Cerebellar cortex (tissue), 1 donor: ENCODE measurements around the gene SLC18A3.

Experiments
- DNase-seq: peaks from one replicate; pipeline ENCODE4 v3.0.0-alpha.2; 2015; ENCODE audit warnings: low spot score

SLC18A3 gene

DNA sequence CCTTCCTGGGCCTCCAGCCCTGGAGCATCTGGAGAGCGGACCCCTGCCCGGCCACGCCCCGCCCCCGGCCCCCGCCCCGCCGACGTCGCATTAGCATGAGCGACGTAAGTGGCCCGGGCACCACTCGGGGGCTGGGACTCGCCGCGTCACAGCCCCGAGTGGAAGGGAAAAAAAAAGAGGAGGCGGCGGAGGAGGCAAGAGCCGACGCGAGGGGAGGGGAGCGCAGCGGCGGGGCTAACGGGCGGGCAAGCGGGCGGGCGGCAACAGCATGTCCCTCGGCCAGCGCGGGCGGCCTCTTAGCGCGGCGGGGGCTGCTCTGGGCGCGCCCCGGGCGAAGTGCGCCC, at the start of gene SLC18A3:
Gene SLC18A3 (plus strand): TSS at position 197 of the 344 bp plus-strand sequence. CDS start 431 bp downstream, outside the sequence.
- no peak for DNase-seq

DNA sequence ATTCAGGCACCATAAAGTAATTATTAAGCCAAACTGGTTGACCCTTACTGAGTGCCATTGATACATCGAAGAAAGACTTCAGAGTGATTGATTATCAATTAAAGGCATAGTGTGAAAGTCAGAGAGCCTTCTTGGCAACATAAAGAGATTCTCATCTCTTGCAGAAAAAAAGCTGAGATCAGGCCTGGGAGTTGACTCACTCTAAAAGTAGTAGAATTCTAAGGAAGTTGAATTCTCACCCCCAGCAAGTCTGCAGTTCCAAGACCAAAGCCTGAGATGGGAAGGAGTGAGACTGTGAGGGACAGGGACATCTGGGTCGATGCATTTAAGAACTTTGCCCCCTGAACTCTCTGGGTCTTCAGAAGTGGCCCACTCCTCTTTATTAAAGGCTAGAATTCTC, 49.6 kb upstream of the SLC18A3 start:
- DNase-seq, result no peak

- no peak for DNase-seq
Measured at GRCh38 chr10:49562893-49563292, 47.2 kb upstream of the SLC18A3 start.

- DNase-seq, result no peak
Measured at GRCh38 chr10:49564461-49565009, 45.6 kb upstream of the SLC18A3 start.

DNA sequence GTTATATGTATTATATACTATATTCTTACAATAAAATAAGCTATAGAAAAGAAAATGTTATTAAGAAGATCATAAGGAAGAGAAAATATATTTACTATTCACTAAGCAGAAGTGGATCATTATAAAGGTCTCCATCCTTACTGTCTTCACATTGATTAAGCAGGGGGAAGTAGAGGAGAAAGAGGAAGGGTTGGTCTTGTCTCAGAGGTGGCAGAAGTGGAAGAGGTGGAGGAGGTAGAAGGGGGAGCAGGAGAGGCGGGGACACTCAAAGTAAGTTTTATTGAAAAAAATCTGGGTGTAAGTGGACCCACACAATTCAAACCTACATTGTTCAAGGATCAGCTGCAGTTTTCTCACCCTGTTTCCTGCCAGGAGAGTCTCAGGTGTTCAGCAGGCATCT, 42.3 kb upstream of the SLC18A3 start:
- DNase-seq, result no peak

DNA sequence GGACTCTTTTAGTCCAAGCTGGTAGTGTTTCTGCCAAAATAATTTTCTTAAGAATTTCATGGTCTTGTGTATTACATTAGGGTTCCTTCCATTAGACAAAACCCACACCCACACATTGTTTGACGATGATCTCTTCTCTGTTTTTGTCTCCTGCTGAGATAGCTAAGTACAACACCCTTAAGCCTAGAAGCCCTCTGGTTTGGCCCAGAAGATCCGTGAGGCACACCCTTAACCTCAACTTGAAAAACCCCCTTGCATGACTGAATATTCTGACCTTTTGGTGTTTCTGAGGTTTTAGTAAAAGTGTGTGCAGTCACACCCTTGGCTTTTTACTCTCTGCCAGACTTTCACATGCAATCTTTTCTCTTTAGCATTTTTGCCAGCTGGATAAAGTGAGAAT, 41.9 kb upstream of the SLC18A3 start:
- no peak for DNase-seq

DNA sequence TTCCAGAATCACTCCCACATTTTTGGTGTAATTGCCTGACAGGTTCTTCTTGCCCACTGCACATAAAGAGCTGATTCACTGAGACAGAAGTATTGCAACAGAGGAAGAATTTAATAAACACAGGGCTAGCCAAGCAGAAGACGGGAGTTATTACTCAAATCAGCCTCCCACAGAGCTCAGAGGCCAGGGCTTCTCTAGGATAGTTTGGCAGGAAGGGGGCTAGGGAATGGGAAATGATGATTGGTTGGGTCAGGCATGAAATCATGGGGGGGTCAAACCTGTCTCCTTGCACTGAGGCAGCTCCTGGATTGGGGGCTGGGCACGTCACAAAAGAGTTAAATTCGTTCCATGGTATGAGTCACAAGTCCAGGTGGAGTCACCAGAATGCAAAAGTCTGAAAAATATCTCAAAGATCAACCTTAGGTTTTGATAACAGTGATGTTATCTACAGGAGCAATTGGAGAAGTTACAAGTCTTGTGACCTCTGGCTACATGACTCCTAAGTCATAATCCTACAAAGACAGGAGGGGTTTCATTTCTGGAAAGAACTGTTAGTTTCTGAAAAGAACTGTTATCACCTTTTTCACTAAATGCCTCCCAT, 41.0 kb upstream of the SLC18A3 start:
- no peak for DNase-seq

- no peak for DNase-seq
Measured at GRCh38 chr10:49571388-49571787, 38.7 kb upstream of the SLC18A3 start.

- DNase-seq, result no peak
Measured at GRCh38 chr10:49572594-49573114, 37.5 kb upstream of the SLC18A3 start.

DNA sequence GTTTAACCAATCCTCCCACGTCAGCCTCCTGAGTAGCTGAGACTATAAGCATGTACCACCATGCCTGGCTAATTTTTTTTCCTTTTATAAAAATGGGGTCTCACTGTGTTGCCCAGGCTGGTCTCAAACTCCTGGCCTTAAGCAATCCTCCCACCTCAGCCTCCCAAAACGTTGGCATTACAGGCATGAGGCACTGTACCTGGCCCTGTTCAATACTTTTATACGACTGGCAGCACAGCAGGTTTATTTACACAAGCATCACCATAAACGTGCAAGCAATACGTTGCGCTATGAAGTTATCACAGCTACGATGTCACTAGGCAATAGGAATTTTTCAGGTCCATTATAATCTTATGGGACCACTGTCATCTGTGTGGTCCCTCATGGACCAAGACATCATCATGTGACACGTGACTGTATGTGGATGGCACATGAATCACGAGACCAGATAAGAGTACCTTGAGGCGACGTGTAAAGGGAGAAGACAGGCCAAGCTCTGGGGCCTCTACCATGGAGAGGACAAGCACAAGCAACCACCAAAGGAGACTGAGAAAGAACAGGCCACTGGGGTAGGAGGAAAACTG, 34.5 kb upstream of the SLC18A3 start:
- DNase-seq, result no peak

GRCh38 chr10:49577182-49577925, 32.8 kb upstream of the SLC18A3 start:
- no peak for DNase-seq

- no peak for DNase-seq
Measured at GRCh38 chr10:49578392-49578791, 31.7 kb upstream of the SLC18A3 start.

DNA sequence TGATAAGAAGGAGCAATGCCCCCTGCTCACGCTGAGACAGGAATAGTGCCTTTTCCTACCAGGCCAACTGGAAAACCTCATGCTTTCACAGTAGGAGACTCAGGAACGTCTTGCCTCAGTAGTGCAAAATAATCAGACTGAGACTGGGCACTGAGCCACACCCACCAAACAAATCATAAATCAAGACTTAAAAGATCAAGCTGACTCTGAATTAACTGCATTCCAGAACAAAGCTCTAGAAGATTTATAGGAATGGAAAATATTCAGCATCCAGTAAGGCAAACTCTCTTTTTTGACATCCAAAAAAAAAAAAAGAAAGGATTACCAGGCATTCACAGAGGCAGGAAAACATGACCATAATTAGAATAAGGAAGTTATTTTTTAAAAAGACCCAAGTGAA, 30.5 kb upstream of the SLC18A3 start:
- DNase-seq, result no peak

- DNase-seq, result no peak
Measured at GRCh38 chr10:49585387-49585786, 24.7 kb upstream of the SLC18A3 start.

DNA sequence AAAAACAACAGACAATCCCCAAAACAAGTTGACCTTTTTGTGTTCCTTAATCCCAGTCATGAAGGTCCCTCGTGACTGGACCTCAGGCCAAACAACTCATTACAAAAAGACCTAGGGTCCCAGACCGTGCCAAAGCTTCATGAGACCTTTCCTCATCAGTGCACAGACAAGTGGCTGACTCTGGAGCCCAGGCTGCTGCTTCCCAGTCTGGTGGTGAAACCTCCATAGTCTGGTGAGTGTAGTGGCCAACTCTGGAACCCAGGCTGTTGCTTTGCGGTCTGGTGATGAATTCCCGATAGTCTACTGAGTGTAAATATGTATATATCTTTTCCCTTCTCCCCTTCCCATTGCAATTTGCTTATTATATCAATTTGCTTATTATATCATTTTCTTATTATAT, 22.1 kb upstream of the SLC18A3 start:
- no peak for DNase-seq

- peak; percentile 68 for DNase-seq
Measured at GRCh38 chr10:49592726-49593563, 17.2 kb upstream of the SLC18A3 start.

GRCh38 chr10:49593564-49593875, 16.6 kb upstream of the SLC18A3 start:
- DNase-seq, result no peak

- no peak for DNase-seq
Measured at GRCh38 chr10:49593998-49594397, 16.1 kb upstream of the SLC18A3 start.

DNA sequence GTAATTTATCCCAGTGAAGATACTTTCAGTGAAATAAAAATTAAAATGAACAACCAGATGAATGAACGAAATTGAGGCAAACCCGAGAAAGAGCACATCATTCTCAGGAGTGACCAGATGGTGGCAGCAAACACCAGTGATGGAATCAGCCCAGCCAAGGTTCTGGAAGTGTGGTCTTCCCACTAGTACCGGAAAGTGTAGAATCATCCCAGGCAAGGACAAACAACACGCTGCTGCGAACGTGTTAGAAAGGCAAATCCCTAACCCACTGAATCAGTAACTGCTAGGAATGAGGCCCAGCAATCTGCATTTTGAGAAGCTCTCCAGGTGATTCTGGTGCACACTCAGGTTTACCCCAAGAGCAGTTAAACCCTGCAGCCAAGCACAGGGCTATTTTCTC, 15.5 kb upstream of the SLC18A3 start:
- peak; percentile 81 for DNase-seq

- DNase-seq, result no peak
Measured at GRCh38 chr10:49595003-49595712, 15.0 kb upstream of the SLC18A3 start.

DNA sequence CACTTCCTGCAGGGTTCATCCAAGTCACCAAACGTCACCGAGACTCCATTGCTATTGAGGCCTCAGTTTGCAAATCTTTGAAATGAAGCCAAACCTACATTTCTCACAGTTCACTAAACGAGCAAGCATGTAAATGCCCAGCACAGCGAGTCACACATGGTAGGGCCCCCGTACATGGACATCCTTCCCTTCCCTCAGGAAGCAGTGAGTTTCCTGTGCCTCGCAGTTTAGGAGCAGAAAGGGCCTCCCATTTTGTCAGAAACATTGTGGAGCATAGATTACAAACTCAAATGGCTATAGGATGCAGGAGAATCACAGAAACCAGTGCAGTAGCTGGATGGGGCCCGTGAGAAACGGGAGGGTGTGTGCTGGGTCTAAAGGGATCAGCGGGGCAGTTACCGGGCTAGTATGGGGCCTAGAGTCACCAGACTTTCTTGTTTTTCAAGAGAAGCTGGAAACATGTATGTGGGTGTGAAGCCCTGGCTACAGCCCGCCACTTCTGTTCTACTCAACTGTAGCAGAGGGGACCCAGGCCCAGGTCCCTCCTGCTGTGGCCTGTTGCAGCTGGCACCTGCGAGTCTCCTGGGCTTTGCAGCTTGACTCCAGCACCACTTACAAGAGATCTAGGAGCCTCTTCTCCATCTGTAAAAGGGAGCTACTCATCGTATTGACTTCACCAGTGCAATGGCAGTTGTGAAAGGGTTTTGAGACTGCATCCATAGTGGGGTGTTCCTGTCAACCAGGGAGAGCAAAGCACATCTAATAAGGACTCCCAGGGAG, 14.2 kb upstream of the SLC18A3 start:
- DNase-seq, result no peak
